HEK293 (cell line): ENCODE results near the gene TMEM19.

Experiments
- ZNF548 ChIP-seq: fragments of 450-650 bp; formaldehyde crosslinking; IDR thresholded peaks from 2 replicates; pipeline ENCODE4 v1.5.1; 2016; ENCODE audit warnings: missing biosample characterization, missing genetic modification characterization
- TF ChIP-seq, protein P1 (sequence below): fragments of 450-650 bp; formaldehyde crosslinking; IDR thresholded peaks from 2 replicates; pipeline ENCODE4 v1.5.1; 2016; ENCODE audit warnings: missing biosample characterization, missing genetic modification characterization

DNA sequence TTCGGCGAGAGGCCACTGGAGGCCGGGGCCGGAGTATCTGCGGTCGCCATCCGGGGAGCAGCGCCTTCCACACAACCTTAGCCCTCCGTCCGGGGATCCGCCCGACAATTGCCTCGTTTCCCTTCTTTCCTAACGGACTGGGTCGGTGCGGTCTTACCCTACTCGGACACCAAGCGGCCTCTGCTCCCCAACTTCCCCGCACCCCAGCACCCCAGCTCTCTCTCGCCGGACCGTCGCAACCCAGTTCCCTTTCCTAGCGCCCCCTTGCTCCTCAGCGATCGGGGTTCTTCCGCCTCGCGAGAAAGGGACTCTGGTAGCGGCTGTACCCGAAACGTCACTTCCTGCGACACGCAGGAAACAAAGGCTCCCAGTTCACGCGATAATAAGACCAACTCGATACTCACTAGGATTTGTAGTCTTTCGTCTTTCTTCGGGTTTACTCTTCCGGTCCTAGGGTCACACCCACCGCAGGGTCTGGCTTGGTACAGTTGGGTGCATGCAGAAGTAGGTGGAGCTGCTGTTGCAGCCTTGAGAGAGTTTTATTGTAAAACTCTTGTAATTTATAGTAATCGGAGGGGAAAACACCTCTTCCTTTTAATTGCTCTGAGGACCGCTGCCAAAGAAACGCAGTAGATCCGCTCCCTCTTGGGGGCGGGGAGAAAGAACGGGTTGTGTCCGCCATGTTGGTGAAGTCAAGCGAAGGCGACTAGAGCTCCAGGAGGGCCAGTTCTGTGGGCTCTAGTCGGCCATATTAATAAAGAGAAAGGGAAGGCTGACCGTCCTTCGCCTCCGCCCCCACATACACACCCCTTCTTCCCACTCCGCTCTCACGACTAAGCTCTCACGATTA is 22.1 kb upstream of the TMEM19 start, which contains the start of the genes THAP2 and ZFC3H1:
- TF ChIP-seq, protein P1, sequence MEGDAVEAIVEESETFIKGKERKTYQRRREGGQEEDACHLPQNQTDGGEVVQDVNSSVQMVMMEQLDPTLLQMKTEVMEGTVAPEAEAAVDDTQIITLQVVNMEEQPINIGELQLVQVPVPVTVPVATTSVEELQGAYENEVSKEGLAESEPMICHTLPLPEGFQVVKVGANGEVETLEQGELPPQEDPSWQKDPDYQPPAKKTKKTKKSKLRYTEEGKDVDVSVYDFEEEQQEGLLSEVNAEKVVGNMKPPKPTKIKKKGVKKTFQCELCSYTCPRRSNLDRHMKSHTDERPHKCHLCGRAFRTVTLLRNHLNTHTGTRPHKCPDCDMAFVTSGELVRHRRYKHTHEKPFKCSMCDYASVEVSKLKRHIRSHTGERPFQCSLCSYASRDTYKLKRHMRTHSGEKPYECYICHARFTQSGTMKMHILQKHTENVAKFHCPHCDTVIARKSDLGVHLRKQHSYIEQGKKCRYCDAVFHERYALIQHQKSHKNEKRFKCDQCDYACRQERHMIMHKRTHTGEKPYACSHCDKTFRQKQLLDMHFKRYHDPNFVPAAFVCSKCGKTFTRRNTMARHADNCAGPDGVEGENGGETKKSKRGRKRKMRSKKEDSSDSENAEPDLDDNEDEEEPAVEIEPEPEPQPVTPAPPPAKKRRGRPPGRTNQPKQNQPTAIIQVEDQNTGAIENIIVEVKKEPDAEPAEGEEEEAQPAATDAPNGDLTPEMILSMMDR (tag by site-specific recombination): peak; percentile 94
- no peak for TF ChIP-seq ZNF548 (tag by site-specific recombination)
